GM23338 (cell line): Measurements from ENCODE around the gene HNRNPAB.

ENCODE experiments used
- EZH2 ChIP-seq: fragments of 200-600 bp; sonication (generic); IDR thresholded peaks from one replicate; pipeline ENCODE4 v1.8.0; 2017; ENCODE audit warnings: antibody characterized with exemption, mild to moderate bottlenecking, low read depth; ENCODE audit not compliant: unreplicated experiment
- NANOG ChIP-seq: IDR thresholded peaks from 2 replicates; pipeline ENCODE4 v1.6.1; 2016; ENCODE audit warnings: antibody characterized with exemption, borderline replicate concordance
- POLR2AphosphoS5 ChIP-seq: IDR thresholded peaks from 2 replicates; pipeline ENCODE4 v1.6.1; 2016; ENCODE audit warnings: antibody characterized with exemption, low read depth
- REST ChIP-seq: IDR thresholded peaks from one replicate; pipeline ENCODE4 v1.6.1; 2018; ENCODE audit warnings: antibody characterized with exemption; ENCODE audit not compliant: unreplicated experiment
- TF ChIP-seq, protein P1 (sequence below), 2 experiments: fragments of 200-600 bp in 1 of 2; sonication (generic) in 1 of 2; conservative IDR thresholded peaks; 2 replicates each; pipeline versions ENCODE4 v1.5.1 to v1.6.1; 2016 to 2017; ENCODE audit warnings: antibody characterized with exemption in 2 of 2, low read depth in 2 of 2, mild to moderate bottlenecking in 2 of 2, moderate library complexity in 1 of 2

GRCh38 chr5:178257650-178258049 is 53.3 kb downstream of the HNRNPAB start:
- TF ChIP-seq, protein P1, sequence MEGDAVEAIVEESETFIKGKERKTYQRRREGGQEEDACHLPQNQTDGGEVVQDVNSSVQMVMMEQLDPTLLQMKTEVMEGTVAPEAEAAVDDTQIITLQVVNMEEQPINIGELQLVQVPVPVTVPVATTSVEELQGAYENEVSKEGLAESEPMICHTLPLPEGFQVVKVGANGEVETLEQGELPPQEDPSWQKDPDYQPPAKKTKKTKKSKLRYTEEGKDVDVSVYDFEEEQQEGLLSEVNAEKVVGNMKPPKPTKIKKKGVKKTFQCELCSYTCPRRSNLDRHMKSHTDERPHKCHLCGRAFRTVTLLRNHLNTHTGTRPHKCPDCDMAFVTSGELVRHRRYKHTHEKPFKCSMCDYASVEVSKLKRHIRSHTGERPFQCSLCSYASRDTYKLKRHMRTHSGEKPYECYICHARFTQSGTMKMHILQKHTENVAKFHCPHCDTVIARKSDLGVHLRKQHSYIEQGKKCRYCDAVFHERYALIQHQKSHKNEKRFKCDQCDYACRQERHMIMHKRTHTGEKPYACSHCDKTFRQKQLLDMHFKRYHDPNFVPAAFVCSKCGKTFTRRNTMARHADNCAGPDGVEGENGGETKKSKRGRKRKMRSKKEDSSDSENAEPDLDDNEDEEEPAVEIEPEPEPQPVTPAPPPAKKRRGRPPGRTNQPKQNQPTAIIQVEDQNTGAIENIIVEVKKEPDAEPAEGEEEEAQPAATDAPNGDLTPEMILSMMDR (conservative IDR thresholded peaks at IDR 0.05; ENCODE audit: low read depth in 2 of 2) = no peak
- no peak for TF ChIP-seq POLR2AphosphoS5
- TF ChIP-seq NANOG = no peak
- no peak for TF ChIP-seq EZH2
- no peak for TF ChIP-seq REST
